Measurements from ENCODE around the gene VSIR.

Gene VSIR

DNA sequence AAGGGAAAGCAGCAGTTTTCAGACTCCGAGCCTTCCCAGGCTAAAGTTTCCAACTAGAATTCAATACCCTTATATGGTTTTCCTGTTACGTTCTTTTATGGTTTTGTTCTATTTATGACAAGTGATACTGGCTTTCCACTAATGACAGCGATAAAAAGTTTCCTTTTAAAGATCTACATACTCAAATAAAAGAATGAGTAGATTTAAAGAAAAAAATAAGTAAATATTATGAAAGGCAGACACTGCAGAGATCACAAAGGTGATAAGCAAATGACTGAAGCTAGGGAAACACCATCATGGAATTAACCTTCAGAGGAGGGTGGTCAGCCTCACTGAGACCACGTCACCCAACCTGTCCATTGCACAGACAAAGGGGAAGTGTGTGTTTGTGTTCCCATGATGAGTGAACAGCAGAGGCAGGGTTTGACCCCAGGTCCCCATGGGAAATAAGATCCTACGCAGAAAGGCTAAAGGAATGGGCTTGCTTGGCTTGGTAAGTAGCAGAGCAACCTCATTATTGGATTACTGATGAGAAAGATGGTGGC is 4.0 kb downstream of the VSIR start:
- Histone ChIP-seq H3K9me3 (ENCODE audit: insufficient read depth, low read depth, low read length) (no peaks in the 10 kb centered on the region), H3K4me2 (ENCODE audit: low read depth, low read length, poor library complexity, severe bottlenecking) (peak overlapping the region; percentile 75), H3K79me2 (ENCODE audit: insufficient read depth, low read length) (no peaks in the 10 kb centered on the region; the same call in 1 of the 2 replicates), H3K36me3 (ENCODE audit: insufficient read depth, low read length) (no peaks in the 10 kb centered on the region), H4K20me1 (ENCODE audit: insufficient read depth, low read length, poor library complexity, severe bottlenecking) (no peaks in the 10 kb centered on the region), H3K4me1 (ENCODE audit: insufficient read depth, low read length, poor library complexity, severe bottlenecking) (peaks cover 74% of the 10 kb centered on the region), H2AFZ (ENCODE audit: low read length) (peak overlapping the region; percentile 0; the same call in 1 of the 2 replicates), H3K9me2 (replicated peaks; ENCODE audit: low read depth, low read length) (no peaks in the 10 kb centered on the region), H3K9ac (ENCODE audit: low read depth, low read length, poor library complexity, severe bottlenecking) (peak overlapping the region; percentile 65), H3F3A (ENCODE audit: low read depth) (0 out of 2 replicates have a peak, but pooled peaks cover under 1% of the 10 kb centered on the region), H3K4me3 (ENCODE audit: low read length, poor library complexity, severe bottlenecking) (peak overlapping the region; percentile 73), H3K27me3 (ENCODE audit: insufficient read depth, low read length, poor library complexity, severe bottlenecking) (no peaks in the 10 kb centered on the region)
- TF ChIP-seq, protein P1, sequence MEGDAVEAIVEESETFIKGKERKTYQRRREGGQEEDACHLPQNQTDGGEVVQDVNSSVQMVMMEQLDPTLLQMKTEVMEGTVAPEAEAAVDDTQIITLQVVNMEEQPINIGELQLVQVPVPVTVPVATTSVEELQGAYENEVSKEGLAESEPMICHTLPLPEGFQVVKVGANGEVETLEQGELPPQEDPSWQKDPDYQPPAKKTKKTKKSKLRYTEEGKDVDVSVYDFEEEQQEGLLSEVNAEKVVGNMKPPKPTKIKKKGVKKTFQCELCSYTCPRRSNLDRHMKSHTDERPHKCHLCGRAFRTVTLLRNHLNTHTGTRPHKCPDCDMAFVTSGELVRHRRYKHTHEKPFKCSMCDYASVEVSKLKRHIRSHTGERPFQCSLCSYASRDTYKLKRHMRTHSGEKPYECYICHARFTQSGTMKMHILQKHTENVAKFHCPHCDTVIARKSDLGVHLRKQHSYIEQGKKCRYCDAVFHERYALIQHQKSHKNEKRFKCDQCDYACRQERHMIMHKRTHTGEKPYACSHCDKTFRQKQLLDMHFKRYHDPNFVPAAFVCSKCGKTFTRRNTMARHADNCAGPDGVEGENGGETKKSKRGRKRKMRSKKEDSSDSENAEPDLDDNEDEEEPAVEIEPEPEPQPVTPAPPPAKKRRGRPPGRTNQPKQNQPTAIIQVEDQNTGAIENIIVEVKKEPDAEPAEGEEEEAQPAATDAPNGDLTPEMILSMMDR (conservative IDR thresholded peaks at IDR 0.05; ENCODE audit: low read length): no peak
- TF ChIP-seq EZH2phosphoT487 (IDR thresholded peaks at IDR 0.05; ENCODE audit: borderline replicate concordance): no peak

DNA sequence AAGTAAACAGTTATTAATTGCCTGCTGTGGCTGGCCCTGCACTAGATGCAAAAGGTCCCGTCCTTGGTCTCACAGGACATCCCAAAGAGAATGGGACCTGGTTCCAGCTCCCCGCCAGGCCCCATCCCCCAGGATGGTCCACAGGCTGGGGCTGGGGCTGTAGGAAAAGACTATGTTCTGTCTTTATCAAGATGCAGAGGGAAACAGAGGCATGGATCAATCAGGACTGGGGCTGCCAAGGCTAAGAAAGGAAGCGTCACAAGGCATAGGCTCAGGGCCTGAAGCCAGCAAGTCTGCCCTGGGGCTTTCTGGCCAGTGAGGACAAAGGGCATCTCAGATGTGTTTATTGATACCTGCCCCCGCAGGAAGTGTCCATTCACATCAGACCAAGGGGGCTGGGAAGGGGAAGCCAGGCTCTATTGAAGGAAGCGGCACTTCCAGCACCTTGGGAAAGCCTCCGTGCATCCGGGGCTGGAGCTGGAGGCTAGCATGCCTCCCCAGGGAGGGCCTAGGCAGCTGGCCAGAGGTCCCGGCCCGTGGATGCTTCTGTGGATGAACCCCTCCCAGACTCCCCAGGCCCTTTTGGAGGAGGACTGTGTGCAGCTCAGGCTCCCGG is 5.8 kb downstream of the VSIR start:
- H3K4me3 ChIP-seq (ENCODE audit: low read length, poor library complexity, severe bottlenecking): no peak overlapping the region
- H3K9ac ChIP-seq (ENCODE audit: low read depth, low read length, poor library complexity, severe bottlenecking): no peak overlapping the region
- no peaks in the 10 kb centered on the region; the same call in 1 of the 2 replicates for H3K79me2 ChIP-seq (ENCODE audit: insufficient read depth, low read length)
- H3K36me3 ChIP-seq (ENCODE audit: insufficient read depth, low read length): no peaks in the 10 kb centered on the region
- TF ChIP-seq, protein P1 (conservative IDR thresholded peaks at IDR 0.05; ENCODE audit: low read length): no peak
- TF ChIP-seq EZH2phosphoT487 (IDR thresholded peaks at IDR 0.05; ENCODE audit: borderline replicate concordance): no peak
- H3K9me3 ChIP-seq (ENCODE audit: insufficient read depth, low read depth, low read length): no peaks in the 10 kb centered on the region
- H3F3A ChIP-seq (ENCODE audit: low read depth): no peaks in the 10 kb centered on the region
- H4K20me1 ChIP-seq (ENCODE audit: insufficient read depth, low read length, poor library complexity, severe bottlenecking): no peaks in the 10 kb centered on the region
- no peaks in the 10 kb centered on the region for H3K27me3 ChIP-seq (ENCODE audit: insufficient read depth, low read length, poor library complexity, severe bottlenecking)
- H3K4me2 ChIP-seq (ENCODE audit: low read depth, low read length, poor library complexity, severe bottlenecking): no peak overlapping the region
- H3K4me1 ChIP-seq (ENCODE audit: insufficient read depth, low read length, poor library complexity, severe bottlenecking): peaks cover 57% of the 10 kb centered on the region
- no peak overlapping the region for H2AFZ ChIP-seq (ENCODE audit: low read length)
- H3K9me2 ChIP-seq (replicated peaks; ENCODE audit: low read depth, low read length): no peaks in the 10 kb centered on the region

DNA sequence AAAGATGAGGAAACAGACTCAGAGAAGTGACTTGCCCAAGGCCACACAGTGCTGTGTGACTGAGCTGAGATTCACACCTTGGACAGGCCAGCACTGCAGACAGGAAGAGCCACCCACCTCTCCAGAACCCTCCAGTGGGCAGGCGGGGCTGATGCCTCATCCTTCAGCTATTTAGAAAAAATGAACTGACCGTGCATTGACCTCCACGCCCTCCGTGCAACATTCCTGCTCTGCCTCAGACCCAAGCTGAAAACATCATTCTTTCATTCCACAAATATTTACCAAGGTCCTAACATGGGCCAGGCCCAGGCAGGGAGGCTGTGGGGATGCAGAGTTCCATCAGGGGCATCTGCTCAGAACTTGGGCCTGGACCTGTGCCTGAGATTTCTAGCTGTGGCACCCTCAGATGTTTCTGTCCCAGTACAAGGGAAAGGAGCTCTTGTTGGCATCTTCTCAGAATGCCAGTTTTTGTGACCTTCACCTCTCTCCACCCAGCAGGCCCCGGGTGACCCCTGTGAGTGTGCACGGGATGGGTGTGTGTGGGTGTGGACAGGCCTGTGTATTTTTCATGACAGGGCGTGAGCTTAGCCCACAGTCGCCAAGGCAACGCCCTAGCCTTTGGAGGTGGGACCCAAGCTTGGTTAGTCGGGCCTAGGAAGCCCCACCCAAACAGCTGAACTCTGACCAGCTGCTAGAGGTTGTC is 6.5 kb downstream of the VSIR start:
- Histone ChIP-seq H3K27me3 (ENCODE audit: insufficient read depth, low read length, poor library complexity, severe bottlenecking) (no peaks in the 10 kb centered on the region), H3K4me3 (ENCODE audit: low read length, poor library complexity, severe bottlenecking) (no peak overlapping the region), H3K4me1 (ENCODE audit: insufficient read depth, low read length, poor library complexity, severe bottlenecking) (peaks cover 51% of the 10 kb centered on the region), H3K4me2 (ENCODE audit: low read depth, low read length, poor library complexity, severe bottlenecking) (no peak overlapping the region), H3K36me3 (ENCODE audit: insufficient read depth, low read length) (no peaks in the 10 kb centered on the region), H2AFZ (ENCODE audit: low read length) (no peak overlapping the region), H3K79me2 (ENCODE audit: insufficient read depth, low read length) (no peaks in the 10 kb centered on the region), H3K9ac (ENCODE audit: low read depth, low read length, poor library complexity, severe bottlenecking) (no peak overlapping the region), H3F3A (ENCODE audit: low read depth) (no peaks in the 10 kb centered on the region), H3K9me3 (ENCODE audit: insufficient read depth, low read depth, low read length) (no peaks in the 10 kb centered on the region), H4K20me1 (ENCODE audit: insufficient read depth, low read length, poor library complexity, severe bottlenecking) (no peaks in the 10 kb centered on the region), H3K9me2 (replicated peaks; ENCODE audit: low read depth, low read length) (no peaks in the 10 kb centered on the region)
- TF ChIP-seq EZH2phosphoT487 (IDR thresholded peaks at IDR 0.05; ENCODE audit: borderline replicate concordance): no peak
- TF ChIP-seq, protein P1 (conservative IDR thresholded peaks at IDR 0.05; ENCODE audit: low read length): no peak
